Mucosa of descending colon (tissue), 3 donors: Measurements from ENCODE around the gene MAML2. TPM values are rescaled to one million over a fixed set of nuclear protein-coding genes. Genes with fewer than 3 reads are reported as not detected.

Source experiments
- ATAC-seq: fragments of 200-7000 bp; cut with Tn5 transposase; one replicate; pipeline ENCODE4 v1.9.1; 2020; ENCODE audit warnings: mild to moderate bottlenecking, moderate library complexity
- DNase-seq, 3 donors: peaks; one replicate each; pipeline ENCODE4 v3.0.0-alpha.2; 2020
- H3K36me3 ChIP-seq: fragments of 200-600 bp; one replicate; pipeline ENCODE4 v1.8.0; 2021; ENCODE audit warnings: low read depth, mild to moderate bottlenecking
- H3K4me1 ChIP-seq: fragments of 200-600 bp; one replicate; pipeline ENCODE4 v1.8.0; 2021; ENCODE audit warnings: low read depth, mild to moderate bottlenecking
- H3K4me3 ChIP-seq: fragments of 200-600 bp; one replicate; pipeline ENCODE4 v1.8.0; 2021; ENCODE audit warnings: mild to moderate bottlenecking
- H3K9me3 ChIP-seq: fragments of 200-600 bp; one replicate; pipeline ENCODE4 v1.8.0; 2021; ENCODE audit warnings: mild to moderate bottlenecking
- intact Hi-C, 2 donors: fragments of 100-400 bp; cut with DNase I in 1 of 2; cut with micrococcal nuclease in 1 of 2; formaldehyde crosslinking; loops; one replicate each; pipeline versions ENCODE4 v1.11.0 to v1.11.1; 2022; cut with DNase I, micrococcal nuclease
- total RNA-seq, 3 donors: library from RNA; stranded (reverse); fragmentation: NEBNext Ultra II Directional in 2 of 3; extraction: Animal tissue kit (Norgen Biotek cat#: 25700) in 2 of 3; gene quantifications; one replicate each; pipeline versions ENCODE4 v1.2.1 to v1.2.4, GENCODE V29; 2021 to 2023
- TF ChIP-seq, protein P1 (sequence below): fragments of 200-600 bp; IDR thresholded peaks from one replicate; pipeline ENCODE4 v1.8.0; 2022; ENCODE audit warnings: antibody characterized with exemption, mild to moderate bottlenecking
- donor health status: DM: no; HTN: no; CAD: no; lungs with moderate emphysema.
- donor health status: DM: no; HTN: no; CAD: no.
- donor health status: DM: no; HTN: yes; CAD: no.

The MAML2 gene
- total RNA-seq, 3 donors from 2014 or later: 15.2 to 26.4 (median 15.8) TPM

DNA sequence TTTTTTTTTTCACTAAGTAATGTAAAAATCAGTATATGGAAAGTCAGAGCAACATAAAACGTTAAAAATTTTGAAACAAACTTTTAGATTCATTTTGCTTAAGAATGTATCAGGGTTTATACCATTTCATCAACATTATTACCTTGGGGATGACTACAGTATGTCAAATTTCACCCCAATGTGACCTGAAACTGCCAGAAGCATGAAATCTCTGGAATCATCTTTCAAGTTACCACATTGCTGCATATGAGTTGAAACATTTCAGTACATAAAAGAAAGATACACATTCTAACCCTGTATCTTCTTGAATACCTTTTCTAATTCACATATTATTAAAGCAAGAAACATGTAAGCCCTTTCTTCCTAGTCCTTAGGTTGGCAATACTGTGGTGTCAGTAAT lies 32.8 kb downstream of the MAML2 start:
- ATAC-seq (no peak), DNase-seq (no peak)
- H3K36me3 ChIP-seq: no peaks in the 10 kb centered on the region
- intact Hi-C loops: no loop called here
- no peaks in the 10 kb centered on the region for H3K9me3 ChIP-seq
- TF ChIP-seq, protein P1, sequence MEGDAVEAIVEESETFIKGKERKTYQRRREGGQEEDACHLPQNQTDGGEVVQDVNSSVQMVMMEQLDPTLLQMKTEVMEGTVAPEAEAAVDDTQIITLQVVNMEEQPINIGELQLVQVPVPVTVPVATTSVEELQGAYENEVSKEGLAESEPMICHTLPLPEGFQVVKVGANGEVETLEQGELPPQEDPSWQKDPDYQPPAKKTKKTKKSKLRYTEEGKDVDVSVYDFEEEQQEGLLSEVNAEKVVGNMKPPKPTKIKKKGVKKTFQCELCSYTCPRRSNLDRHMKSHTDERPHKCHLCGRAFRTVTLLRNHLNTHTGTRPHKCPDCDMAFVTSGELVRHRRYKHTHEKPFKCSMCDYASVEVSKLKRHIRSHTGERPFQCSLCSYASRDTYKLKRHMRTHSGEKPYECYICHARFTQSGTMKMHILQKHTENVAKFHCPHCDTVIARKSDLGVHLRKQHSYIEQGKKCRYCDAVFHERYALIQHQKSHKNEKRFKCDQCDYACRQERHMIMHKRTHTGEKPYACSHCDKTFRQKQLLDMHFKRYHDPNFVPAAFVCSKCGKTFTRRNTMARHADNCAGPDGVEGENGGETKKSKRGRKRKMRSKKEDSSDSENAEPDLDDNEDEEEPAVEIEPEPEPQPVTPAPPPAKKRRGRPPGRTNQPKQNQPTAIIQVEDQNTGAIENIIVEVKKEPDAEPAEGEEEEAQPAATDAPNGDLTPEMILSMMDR: no peak
- H3K4me1 ChIP-seq: peaks cover 60% of the 10 kb centered on the region
- no peak overlapping the region for H3K4me3 ChIP-seq

DNA sequence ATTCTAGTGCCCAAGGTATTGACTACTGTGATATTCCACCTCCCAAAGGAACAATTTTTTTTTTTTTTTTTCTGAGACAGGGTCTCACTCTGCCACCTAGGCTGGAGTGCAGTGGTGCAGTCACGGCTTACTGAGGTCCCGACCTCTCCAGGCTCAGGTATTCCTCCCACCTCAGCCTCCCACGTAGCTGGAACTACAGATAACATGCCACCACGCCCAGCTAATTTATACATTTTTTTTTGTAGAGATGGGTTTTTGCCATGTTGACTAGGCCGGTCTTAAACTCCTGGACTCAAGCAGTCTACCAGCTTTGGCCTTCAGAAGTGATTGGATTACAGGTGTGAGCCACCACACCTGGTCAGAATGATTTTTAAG lies 33.4 kb downstream of the MAML2 start:
- Histone ChIP-seq H3K4me1 (peaks cover 54% of the 10 kb centered on the region), H3K36me3 (no peaks in the 10 kb centered on the region), H3K4me3 (no peak overlapping the region), H3K9me3 (no peaks in the 10 kb centered on the region)
- TF ChIP-seq, protein P1: no peak
- intact Hi-C loops: loop anchor here in 1 of 2 donors (5.0 kb wide), 1 partner anchor 33 kb away; the partner anchor contains the start of gene MAML2
- ATAC-seq (no peak), DNase-seq (no peak)

DNA sequence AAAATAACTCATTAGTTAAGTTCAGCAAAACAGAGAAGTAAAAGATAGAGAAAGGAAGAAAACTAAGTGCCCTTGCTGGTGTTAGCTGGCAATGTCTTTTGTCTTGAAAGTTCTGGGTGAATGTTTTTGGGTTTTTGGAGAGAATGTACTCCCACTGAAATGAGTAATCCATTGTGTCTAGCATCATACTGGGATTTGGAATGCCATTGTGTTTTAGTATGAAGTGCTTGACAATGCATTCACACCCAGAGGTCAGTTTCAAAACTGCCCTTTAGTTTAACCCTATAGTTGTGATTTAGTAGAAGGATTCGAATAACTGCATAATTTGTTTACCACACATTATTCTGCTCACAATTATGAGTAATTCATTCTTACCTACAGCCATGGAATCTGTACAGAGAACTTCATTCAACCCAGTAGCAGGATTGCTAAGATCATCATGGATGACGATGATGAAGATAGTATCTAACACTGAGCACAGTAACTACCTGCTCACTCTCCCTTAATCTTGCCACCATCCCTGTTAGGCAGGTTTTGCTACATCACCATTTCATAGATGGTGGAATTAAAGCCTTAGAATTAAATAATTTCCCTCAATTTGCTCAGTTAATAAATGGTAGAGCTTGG lies 33.9 kb downstream of the MAML2 start:
- no peak for DNase-seq
- Histone ChIP-seq H3K9me3 (no peaks in the 10 kb centered on the region), H3K4me3 (no peak overlapping the region), H3K36me3 (no peaks in the 10 kb centered on the region), H3K4me1 (peaks cover 54% of the 10 kb centered on the region)
- TF ChIP-seq, protein P1: no peak
- intact Hi-C loops: loop anchor here in 1 of 2 donors (5.0 kb wide), 1 partner anchor 33 kb away; the partner anchor contains the start of gene MAML2
- ATAC-seq: no peak

DNA sequence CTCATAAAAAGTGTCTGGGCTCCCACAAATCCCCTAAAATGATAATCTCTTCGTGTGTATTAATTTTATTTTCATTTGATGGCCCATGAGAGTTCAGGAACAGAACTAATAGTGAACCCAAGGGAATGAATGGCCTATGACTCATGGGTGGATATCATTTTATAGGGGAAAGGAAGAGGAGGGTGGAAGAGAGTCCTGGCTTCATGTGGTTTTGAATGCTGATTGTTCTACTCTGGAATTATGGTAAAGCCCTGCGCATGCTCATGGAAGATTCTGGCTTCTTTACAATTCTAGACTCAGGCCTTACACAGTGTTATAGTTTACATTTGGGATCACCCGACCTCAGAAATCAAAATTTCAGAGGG lies 35.2 kb downstream of the MAML2 start:
- no peak overlapping the region for H3K4me3 ChIP-seq

DNA sequence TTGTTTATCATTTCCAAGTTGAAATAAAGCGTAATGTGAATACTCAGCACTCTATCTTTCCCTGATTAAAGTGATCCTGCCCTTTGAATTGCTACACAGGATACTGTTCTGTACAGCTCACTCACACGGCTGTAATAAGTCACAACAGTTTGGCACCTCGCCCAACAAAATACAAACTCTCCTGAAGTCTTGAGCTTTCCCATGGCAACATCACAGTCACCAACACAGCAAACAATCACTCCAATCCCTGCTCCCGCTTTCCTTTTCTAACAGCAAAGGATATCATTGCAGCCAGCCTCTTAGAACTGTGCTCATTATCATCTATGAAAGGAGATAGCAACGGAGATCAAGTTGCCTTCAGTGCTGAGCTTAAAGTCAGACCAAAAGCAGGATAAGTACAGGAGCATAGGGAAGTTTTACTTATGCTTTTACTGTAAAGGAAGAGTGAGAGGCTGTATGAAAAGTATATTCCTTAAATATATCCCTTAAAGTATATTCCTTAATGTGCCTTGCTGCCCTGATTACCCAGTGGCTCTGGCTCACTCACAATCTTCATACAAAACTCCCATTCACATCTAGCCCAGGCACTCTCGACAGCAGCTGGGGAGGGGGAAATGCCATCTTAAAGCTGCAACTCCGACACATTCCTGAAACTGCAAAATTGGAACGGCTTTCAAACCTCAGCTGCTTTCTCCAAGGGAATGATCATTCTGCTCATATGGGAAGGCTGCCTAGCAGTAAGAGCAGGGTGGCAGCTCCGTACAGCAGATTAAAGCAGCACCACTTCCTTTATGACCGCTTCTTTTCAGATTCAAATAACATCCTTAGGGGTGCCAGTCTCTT lies 35.8 kb downstream of the MAML2 start:
- H3K9me3 ChIP-seq: no peaks in the 10 kb centered on the region
- ATAC-seq (peak; percentile 86), DNase-seq (peak in 1 of 3 donors; percentile 94)
- peaks cover 69% of the 10 kb centered on the region for H3K4me1 ChIP-seq
- no peaks in the 10 kb centered on the region for H3K36me3 ChIP-seq
- intact Hi-C loops: loop anchor here in 1 of 2 donors (5.0 kb wide), 1 partner anchor 35 kb away; the partner anchor contains the start of gene MAML2
- no peak overlapping the region for H3K4me3 ChIP-seq
- TF ChIP-seq, protein P1: no peak

More for the DNA sequence above, 35.2 kb downstream of the MAML2 start:
- intact Hi-C loops: loop anchor here in 1 of 2 donors (5.0 kb wide), 1 partner anchor 35 kb away; the partner anchor contains the start of gene MAML2
- Histone ChIP-seq H3K9me3 (no peaks in the 10 kb centered on the region), H3K4me1 (peaks cover 63% of the 10 kb centered on the region), H3K36me3 (no peaks in the 10 kb centered on the region)
- ATAC-seq: peak; percentile 77
- TF ChIP-seq, protein P1: no peak
- DNase-seq: peak in 1 of 3 donors; percentile 57
